OCI-LY7 (cell line): ENCODE data around the gene GPC1.

Experiments
- EZH2phosphoT487 ChIP-seq: fragments of 200-600 bp; sonication (generic); IDR thresholded peaks from 2 replicates; pipeline ENCODE4 v1.6.1; 2018; ENCODE audit warnings: low read depth, borderline replicate concordance, mild to moderate bottlenecking, mixed run types, antibody characterized with exemption, low read length, moderate library complexity, mixed read lengths
- TF ChIP-seq, protein P1 (sequence below): fragments of 200-600 bp; sonication (generic); conservative IDR thresholded peaks from 2 replicates; pipeline ENCODE4 v1.5.1; 2014; ENCODE audit warnings: mild to moderate bottlenecking, antibody characterized with exemption, low read length, moderate library complexity, mixed read lengths

DNA sequence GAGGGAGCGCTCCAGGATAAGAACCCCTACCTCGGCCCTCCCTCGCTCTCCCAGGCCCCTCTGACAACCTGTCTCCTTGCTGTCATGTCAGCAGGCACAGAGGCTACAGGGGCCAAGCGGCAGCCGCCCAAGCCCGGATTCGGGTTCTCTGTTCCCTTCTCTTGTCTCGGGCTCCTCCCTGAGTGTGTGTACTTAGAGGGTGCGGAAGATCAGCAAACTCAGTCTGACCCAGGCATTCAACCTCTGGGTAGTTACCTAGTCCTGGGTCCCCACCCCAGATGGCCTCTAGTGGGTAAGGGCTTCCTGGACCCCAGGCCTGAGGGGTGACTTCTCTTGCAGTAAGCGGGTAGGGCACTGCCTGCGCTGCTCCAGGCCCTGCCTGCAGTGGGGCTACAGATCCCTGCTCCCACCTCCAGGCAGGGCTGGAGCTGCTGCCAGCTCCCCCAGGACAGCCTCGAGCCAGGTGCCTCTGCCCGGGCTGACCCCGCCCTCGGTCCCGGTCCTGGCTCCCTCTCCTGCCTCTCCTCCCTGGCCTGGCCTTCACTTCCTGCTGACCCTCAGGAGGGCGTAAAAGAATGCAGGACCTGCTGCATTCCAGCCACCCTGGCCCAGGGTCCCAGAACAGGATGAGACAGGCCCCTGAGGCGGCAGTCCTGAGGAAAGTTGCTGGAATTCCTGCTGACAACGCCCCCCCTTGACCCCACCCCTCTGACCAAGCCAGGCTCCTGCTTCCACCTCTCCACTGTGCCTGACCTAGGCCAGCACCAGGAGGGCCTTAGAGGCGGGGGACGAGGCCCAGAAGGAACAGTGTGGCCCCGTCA is 22.0 kb downstream of the GPC1 start:
- TF ChIP-seq, protein P1, sequence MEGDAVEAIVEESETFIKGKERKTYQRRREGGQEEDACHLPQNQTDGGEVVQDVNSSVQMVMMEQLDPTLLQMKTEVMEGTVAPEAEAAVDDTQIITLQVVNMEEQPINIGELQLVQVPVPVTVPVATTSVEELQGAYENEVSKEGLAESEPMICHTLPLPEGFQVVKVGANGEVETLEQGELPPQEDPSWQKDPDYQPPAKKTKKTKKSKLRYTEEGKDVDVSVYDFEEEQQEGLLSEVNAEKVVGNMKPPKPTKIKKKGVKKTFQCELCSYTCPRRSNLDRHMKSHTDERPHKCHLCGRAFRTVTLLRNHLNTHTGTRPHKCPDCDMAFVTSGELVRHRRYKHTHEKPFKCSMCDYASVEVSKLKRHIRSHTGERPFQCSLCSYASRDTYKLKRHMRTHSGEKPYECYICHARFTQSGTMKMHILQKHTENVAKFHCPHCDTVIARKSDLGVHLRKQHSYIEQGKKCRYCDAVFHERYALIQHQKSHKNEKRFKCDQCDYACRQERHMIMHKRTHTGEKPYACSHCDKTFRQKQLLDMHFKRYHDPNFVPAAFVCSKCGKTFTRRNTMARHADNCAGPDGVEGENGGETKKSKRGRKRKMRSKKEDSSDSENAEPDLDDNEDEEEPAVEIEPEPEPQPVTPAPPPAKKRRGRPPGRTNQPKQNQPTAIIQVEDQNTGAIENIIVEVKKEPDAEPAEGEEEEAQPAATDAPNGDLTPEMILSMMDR: no peak
- no peak for TF ChIP-seq EZH2phosphoT487
